Neuron (in vitro differentiated cells): ENCODE data around the gene NT5DC2.

Experiments used
- H2AFZ ChIP-seq: one replicate; pipeline ENCODE4 v1.6.1; 2013; ENCODE audit warnings: low read depth, mild to moderate bottlenecking, inconsistent platforms, low read length, moderate library complexity
- H3K27me3 ChIP-seq: one replicate; pipeline ENCODE4 v1.6.1; 2013; ENCODE audit warnings: low read length; ENCODE audit not compliant: insufficient read depth
- H3K36me3 ChIP-seq: one replicate; pipeline ENCODE4 v1.6.1; 2013; ENCODE audit warnings: low read length; ENCODE audit not compliant: insufficient read depth
- H3K4me1 ChIP-seq: one replicate; pipeline ENCODE4 v1.6.1; 2013; ENCODE audit warnings: low read length; ENCODE audit not compliant: insufficient read depth
- H3K4me3 ChIP-seq: 2 replicates; pipeline ENCODE4 v1.5.1; 2013; ENCODE audit warnings: mild to moderate bottlenecking, low read length, moderate library complexity
- H3K9me3 ChIP-seq: one replicate; pipeline ENCODE4 v1.6.1; 2013; ENCODE audit warnings: low read length

Gene NT5DC2

DNA sequence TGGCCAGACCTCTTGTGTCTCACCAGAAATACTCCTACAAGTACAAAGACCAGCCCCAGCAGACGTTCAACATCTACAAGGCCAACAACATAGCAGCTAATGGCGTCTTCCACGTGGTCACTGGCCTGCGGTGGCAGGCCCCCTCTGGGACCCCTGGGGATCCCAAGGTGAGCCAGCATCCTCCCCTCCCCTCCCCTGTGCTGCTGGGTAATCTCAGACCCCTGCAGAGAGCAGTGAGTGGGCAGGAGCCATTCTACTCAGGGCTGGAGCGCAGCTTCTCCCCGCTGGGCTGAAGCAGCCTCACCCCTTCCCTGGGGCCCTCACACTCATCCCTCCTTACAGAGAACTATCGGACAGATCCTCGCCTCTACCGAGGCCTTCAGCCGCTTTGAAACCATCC lies 28.7 kb downstream of the NT5DC2 start:
- no peak overlapping the region for H3K4me3 ChIP-seq
- H3K9me3 ChIP-seq, result no peaks in the 10 kb centered on the region
- no peaks in the 10 kb centered on the region for H3K4me1 ChIP-seq
- H2AFZ ChIP-seq, result no peak overlapping the region
- H3K36me3 ChIP-seq, result no peaks in the 10 kb centered on the region
- H3K27me3 ChIP-seq, result no peaks in the 10 kb centered on the region

DNA sequence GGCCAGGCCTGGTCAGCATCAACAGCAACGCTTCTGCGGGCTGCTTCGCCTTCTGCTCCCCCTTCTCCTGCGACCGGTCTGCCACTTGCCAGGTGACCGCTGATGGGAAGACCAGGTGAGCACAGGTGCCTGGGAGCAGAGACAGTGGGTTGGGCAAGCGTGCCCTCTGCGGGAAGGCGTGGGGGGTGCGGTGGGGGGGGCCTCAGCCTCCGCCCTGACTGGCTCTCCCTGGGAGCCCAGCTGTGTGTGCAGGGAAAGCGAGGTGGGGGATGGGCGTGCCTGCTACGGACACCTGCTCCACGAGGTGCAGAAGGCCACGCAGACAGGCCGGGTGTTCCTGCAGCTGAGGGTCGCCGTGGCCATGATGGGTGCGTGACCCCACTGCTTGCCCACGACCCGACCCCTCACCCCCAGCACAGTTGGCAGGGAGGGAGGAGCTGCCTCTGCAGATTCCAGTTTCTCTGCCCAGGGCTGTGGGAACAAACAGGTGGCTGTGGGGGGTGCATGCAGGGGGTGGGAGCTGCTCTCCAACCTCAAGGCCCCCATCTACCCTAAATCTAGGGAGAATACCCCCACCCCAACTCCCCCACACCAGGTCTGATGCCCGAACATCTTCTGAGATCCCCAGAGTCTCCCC lies 29.8 kb downstream of the NT5DC2 start:
- H2AFZ ChIP-seq, result no peak overlapping the region
- no peaks in the 10 kb centered on the region for H3K27me3 ChIP-seq
- H3K4me1 ChIP-seq, result no peaks in the 10 kb centered on the region
- H3K9me3 ChIP-seq, result no peaks in the 10 kb centered on the region
- no peak overlapping the region for H3K4me3 ChIP-seq
- H3K36me3 ChIP-seq, result no peaks in the 10 kb centered on the region

DNA sequence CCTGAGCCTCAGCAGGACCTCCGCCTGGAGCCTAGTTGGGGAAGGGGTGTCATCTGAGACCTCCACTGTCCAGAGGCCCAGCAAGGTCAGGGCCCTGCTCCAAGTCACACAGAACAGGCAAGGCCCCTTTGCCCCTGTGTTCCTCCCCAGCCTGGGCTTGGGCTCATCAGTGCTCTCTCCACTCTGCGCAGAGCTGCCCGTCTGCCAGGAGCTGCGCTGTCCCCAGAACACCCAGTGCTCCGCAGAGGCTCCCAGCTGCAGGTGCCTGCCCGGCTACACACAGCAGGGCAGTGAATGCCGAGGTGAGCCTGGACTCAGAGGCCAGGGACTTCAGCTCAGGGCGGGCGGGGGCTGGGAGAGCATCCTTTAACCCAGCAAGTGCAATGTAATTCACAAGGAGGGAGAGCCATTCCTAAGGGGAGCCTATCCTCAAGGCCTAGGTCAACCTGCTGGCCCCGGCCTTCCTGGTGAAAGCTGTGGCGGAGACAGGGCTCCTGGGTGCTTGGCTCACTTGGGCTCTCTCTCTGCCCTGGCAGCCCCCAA lies 30.8 kb downstream of the NT5DC2 start:
- Histone ChIP-seq H3K9me3 (no peaks in the 10 kb centered on the region), H2AFZ (no peak overlapping the region), H3K36me3 (no peaks in the 10 kb centered on the region), H3K4me3 (no peak overlapping the region), H3K27me3 (no peaks in the 10 kb centered on the region), H3K4me1 (no peaks in the 10 kb centered on the region)

DNA sequence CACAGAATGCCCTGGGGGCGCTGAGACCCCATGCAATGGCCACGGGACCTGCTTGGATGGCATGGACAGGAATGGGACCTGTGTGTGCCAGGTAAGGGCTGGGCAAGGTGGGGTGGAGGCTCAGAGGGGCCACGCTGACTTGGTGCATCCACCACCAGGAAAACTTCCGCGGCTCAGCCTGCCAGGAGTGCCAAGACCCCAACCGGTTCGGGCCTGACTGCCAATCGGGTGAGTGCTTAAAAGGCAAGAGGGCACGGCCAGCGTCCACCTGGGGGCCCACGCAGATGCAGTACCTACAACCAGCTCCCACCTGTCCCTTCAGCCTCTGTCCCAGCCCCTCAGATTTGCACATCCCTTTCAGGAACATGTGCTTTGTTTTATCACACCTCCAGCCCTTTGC lies 31.7 kb downstream of the NT5DC2 start:
- Histone ChIP-seq H2AFZ (no peak overlapping the region), H3K4me3 (no peak overlapping the region), H3K27me3 (no peaks in the 10 kb centered on the region), H3K9me3 (no peaks in the 10 kb centered on the region), H3K36me3 (no peaks in the 10 kb centered on the region), H3K4me1 (no peaks in the 10 kb centered on the region)

DNA sequence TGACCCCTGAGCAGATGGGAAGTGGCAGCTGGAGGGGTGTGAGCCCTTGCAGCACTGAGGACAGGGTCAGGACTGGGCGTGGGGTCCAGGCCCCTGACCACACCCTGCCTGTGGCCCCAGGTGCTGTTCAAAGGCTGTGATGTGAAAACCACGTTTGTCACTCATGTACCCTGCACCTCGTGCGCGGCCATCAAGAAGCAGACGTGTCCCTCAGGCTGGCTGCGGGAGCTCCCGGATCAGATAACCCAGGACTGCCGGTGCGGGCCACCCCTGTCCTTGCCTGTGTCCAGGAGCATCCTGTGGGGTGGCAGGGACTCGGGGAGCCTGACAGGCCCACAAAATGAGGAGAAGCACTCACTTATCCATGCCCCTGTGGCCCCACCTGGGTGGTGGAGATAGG lies 32.6 kb downstream of the NT5DC2 start:
- Histone ChIP-seq H3K9me3 (no peaks in the 10 kb centered on the region), H3K4me1 (no peaks in the 10 kb centered on the region), H3K36me3 (no peaks in the 10 kb centered on the region), H2AFZ (no peak overlapping the region), H3K27me3 (no peaks in the 10 kb centered on the region), H3K4me3 (no peak overlapping the region)

DNA sequence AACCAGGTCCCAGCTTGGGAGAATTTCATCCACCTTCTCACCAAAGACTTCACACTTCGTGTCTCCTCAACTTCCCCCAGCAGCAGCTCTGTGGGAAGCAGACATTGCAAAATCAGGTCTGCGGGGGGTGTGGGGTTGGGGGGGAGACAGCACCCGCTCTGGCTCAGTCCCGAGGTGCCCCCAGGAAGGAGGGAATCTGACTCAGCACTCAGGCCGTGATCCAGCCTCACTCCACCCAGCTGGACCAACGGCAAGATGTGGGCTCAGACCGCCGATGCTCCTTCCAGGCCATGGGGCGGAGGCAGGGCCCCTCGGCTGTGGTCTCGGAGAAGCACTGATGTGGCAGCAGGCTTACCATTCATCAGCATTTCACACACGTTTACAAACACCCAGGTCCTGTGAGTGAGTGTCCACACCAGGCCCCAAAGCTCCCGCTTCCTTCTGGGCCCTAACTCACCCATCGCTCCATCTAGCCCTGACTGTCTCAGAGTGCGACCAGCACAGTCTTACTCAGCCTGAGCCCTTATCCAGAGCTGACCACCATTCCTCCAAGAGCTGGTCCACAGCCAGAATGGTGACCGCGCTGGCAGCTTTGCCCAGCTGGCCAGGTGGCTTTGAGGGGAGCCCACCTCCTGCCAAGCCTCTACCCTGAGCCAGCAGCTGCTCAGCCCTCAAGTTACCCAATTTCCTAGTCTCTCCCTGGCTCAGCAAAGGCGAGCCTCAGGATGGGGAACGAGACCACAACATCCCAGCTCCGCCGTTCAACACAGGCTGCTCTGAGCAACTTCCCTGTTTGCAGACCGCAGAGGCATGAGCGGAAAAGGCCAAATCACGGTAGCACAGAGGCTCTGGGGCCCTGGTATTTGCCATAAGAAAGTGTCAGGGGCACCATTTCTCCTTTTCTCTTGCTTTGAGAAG lies 35.3 kb downstream of the NT5DC2 start:
- Histone ChIP-seq H3K36me3 (no peaks in the 10 kb centered on the region), H3K4me1 (no peaks in the 10 kb centered on the region), H3K9me3 (no peaks in the 10 kb centered on the region), H3K27me3 (no peaks in the 10 kb centered on the region), H2AFZ (no peak overlapping the region), H3K4me3 (no peak overlapping the region)

DNA sequence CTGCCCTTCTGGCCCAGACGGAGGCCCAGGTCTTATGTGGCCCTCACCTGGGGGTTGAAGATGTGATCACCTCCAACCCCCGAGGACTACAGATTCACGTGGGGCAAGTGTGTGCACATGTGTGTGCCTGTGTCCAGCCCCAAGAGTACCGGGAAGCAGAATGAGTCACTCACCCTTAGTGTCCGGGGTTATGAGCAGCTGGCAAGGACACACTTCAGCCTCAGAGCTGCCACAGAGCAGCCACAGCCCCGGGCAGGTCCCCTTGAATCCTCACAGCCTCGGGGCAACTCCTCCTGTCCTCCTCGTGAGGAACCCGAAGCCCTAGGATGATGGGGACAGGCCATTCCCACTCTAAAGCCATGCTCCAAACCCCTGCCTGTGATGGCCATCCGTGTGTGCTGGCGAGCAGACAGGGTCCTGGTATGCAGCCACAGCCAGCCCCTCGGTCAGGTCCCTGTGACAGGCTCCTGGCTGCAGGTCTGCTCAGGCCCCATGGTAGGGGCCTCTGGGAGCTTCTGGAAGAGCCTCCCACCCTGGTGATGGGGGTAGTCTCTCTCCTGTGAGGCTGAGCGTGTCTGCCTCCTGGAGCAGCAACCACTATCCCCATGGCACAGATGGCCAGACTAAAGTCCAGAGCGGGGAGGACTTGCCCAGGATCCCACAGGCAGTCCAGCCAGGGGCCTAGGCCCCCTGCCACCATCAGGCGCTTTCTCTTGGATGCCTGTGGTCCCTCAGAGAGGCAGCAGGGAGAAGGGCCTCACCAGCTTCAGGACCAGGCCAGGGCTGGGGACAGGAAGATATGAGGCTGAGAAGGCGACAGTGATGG lies 37.7 kb downstream of the NT5DC2 start:
- Histone ChIP-seq H3K9me3 (no peaks in the 10 kb centered on the region), H3K27me3 (no peaks in the 10 kb centered on the region), H3K36me3 (peaks cover 17% of the 10 kb centered on the region), H3K4me3 (no peak overlapping the region), H3K4me1 (no peaks in the 10 kb centered on the region), H2AFZ (no peak overlapping the region)

DNA sequence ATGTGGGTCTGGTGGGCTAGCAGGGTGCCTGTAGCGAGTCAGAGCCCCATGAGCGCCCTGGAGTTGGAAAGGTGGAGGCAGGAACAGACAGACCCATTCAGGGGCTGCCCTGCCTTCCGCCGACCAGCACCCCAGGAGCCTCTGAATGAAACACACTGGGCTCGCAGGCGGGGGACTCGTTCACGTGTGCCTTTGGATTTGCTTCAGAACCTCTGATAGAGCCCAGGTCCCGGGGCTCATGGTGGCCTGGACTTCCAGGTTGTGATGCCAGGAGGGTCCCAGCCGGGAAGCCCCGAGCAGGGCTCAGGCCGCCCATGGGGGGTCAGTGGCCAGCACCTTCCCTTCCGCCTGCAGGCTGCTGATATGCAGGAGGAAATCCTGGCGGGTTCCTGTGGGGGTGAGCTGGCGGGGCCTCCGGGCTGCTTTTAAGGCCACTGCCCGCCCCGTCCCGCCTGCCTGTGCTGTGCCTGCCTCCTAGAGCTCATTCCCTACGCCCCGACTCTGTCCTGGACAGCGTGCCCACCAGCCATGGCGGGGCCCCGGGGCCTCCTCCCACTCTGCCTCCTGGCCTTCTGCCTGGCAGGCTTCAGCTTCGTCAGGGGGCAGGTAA lies 38.7 kb downstream of the NT5DC2 start, which contains the start of gene STAB1:
STAB1 (plus strand) TSS at position 453 of the 610 bp plus-strand sequence; CDS start at position 529, 76 bp downstream.
- Histone ChIP-seq H3K4me1 (no peaks in the 10 kb centered on the region), H3K36me3 (peaks cover 27% of the 10 kb centered on the region)

DNA sequence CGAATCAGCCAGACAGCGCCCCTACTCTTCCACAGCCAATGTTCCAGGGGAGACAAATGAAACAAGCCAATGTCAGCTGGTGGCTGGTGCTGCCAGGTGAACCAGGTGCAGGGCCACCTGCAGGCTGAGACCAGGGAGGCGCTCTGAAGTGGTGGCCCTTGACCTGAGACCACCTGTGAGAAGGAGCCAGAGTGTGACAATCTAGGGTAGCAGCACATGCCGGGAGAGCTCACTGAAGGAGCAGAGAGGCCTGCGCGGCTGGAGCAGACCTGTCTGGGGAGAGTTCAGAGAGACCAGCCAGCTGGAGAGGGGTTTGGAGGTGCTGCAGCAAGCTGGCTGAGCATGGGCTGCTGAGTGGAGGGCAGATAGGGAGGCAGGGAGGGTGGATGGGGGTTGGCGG lies 39.2 kb downstream of the NT5DC2 start:
- Histone ChIP-seq H3K4me1 (no peaks in the 10 kb centered on the region), H2AFZ (no peak overlapping the region), H3K27me3 (no peaks in the 10 kb centered on the region), H3K36me3 (peaks cover 33% of the 10 kb centered on the region), H3K9me3 (no peaks in the 10 kb centered on the region), H3K4me3 (no peak overlapping the region)

More for the DNA sequence above, 38.7 kb downstream of the NT5DC2 start, which contains the start of gene STAB1:
- H3K9me3 ChIP-seq, result no peaks in the 10 kb centered on the region
- H3K4me3 ChIP-seq, result no peak within 1 kb of the TSS
- H3K27me3 ChIP-seq, result no peaks in the 10 kb centered on the region
- no peak within 1 kb of the TSS for H2AFZ ChIP-seq

DNA sequence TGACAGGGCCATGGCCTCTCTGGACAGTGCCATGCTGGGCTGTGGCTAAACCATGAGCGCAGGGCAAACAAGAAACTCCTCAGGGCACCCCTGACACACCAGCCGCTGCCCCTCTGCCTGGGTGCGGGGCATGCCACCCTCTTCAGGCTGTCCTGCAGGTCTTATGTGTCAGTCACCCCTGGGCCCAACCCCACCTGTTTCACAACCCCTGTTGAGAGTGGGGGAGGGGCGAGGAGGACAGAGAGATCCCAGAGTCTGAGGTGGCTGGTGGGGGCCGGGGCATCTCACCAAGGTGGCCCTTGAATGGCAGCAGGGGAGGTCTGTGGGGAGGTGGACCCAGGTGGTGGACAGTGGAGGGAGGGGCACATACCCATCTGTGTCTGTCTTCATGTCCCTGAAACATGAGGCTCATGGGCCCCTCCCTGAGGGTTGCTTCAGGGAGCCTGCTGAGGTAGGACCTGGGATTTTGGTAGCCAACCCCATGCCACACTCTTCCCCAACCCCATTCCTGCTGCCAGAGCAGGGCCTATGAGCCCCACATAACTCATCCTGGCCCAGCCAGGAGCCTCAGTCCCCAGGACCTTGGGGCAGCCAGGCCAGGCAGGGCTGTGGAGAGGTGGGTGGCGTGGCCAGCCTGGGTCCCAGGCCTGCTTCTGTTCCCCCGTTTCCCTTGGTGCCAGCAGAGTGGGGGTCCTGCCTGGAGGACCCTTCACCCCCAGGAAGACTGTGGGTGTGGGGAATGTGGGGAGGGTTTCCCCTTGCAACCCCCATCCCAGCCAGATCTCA lies 40.2 kb downstream of the NT5DC2 start:
- H3K27me3 ChIP-seq, result no peaks in the 10 kb centered on the region
- no peak overlapping the region for H2AFZ ChIP-seq
- H3K36me3 ChIP-seq, result peaks cover 43% of the 10 kb centered on the region
- no peak overlapping the region for H3K4me3 ChIP-seq
- H3K9me3 ChIP-seq, result no peaks in the 10 kb centered on the region
- no peaks in the 10 kb centered on the region for H3K4me1 ChIP-seq

DNA sequence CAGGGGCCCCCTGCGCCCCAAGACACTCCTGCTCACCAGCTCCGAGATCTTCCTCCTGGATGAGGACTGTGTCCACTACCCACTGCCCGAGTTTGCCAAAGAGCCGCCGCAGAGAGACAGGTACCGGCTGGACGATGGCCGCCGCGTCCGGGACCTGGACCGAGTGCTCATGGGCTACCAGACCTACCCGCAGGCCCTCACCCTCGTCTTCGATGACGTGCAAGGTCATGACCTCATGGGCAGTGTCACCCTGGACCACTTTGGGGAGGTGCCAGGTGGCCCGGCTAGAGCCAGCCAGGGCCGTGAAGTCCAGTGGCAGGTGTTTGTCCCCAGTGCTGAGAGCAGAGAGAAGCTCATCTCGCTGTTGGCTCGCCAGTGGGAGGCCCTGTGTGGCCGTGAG lies 41.6 kb downstream of the NT5DC2 start:
- H3K4me1 ChIP-seq, result no peaks in the 10 kb centered on the region
- no peak overlapping the region for H2AFZ ChIP-seq
- no peak overlapping the region for H3K4me3 ChIP-seq
- peaks cover 57% of the 10 kb centered on the region for H3K36me3 ChIP-seq
- H3K27me3 ChIP-seq, result no peaks in the 10 kb centered on the region
- H3K9me3 ChIP-seq, result no peaks in the 10 kb centered on the region
